NCI-H510A treated with DMSO at 0.1 percent for 48 hours (cell line): ENCODE measurements around the gene FITM1.

Experiments used
- DNase-seq: peaks from one replicate; lab custom pipeline; 2025; lab: John Stamatoyannopoulos, UW

Gene FITM1

GRCh38 chr14:24130380-24130716 is at the start of gene FITM1:
Gene FITM1, plus strand, starts transcription at chr14:24130659. Its CDS starts 905 bp downstream, at chr14:24131564.
- DNase-seq: no peak

- peak; percentile 59 for DNase-seq
Measured at GRCh38 chr14:24080888-24081738, 49.3 kb upstream of the FITM1 start.

GRCh38 chr14:24081739-24082211 is 48.7 kb upstream of the FITM1 start:
- DNase-seq: no peak

- no peak for DNase-seq
Measured at GRCh38 chr14:24082411-24083080, 47.9 kb upstream of the FITM1 start.

- no peak for DNase-seq
Measured at GRCh38 chr14:24083462-24083861, 47.0 kb upstream of the FITM1 start.

- no peak for DNase-seq
Measured at GRCh38 chr14:24084440-24084839, 46.0 kb upstream of the FITM1 start.

- no peak for DNase-seq
Measured at GRCh38 chr14:24085215-24085614, 45.2 kb upstream of the FITM1 start.

GRCh38 chr14:24086193-24086955 is 44.1 kb upstream of the FITM1 start:
- DNase-seq: no peak

GRCh38 chr14:24087004-24087403 is 43.5 kb upstream of the FITM1 start:
- no peak for DNase-seq

- DNase-seq: no peak
Measured at GRCh38 chr14:24088095-24088494, 42.4 kb upstream of the FITM1 start.

- no peak for DNase-seq
Measured at GRCh38 chr14:24089890-24090289, 40.6 kb upstream of the FITM1 start.

GRCh38 chr14:24092110-24092504 is 38.4 kb upstream of the FITM1 start:
- no peak for DNase-seq

GRCh38 chr14:24092505-24093206 is 37.8 kb upstream of the FITM1 start:
- no peak for DNase-seq

- no peak for DNase-seq
Measured at GRCh38 chr14:24093207-24093900, 37.1 kb upstream of the FITM1 start.

GRCh38 chr14:24093901-24094840 is 36.3 kb upstream of the FITM1 start, which contains the start of gene PCK2:
Gene PCK2, plus strand, starts transcription at chr14:24094311. Its CDS starts 95 bp downstream, at chr14:24094406.
- DNase-seq: peak; percentile 93

GRCh38 chr14:24094841-24095270 is 35.6 kb upstream of the FITM1 start:
- no peak for DNase-seq

GRCh38 chr14:24095271-24096068 is 35.0 kb upstream of the FITM1 start:
- DNase-seq: peak; percentile 77

GRCh38 chr14:24096545-24097181 is 33.8 kb upstream of the FITM1 start:
- DNase-seq: no peak
